Measurements from ENCODE around the gene RPL13A. TPM values are rescaled to one million over a fixed set of nuclear protein-coding genes. Genes with fewer than 3 reads are reported as not detected.
"Not testable (repeated sequence)": the region's sequence is repeated elsewhere in the genome, so short reads cannot be mapped to it uniquely, and the experiment has no call there.

RPL13A gene
- total RNA-seq, 2 experiments from 2014 or later = 2,999 to 8,461 TPM

- Histone ChIP-seq H3K36me3 (ENCODE audit: insufficient read depth, low read length) (peaks cover 40% of the 10 kb centered on the region), H3K4me2 (ENCODE audit: low read length) (no peak overlapping the region), H2AFZ (ENCODE audit: low read length) (no peak overlapping the region), H3K27ac (ENCODE audit: low read depth, low read length, poor library complexity, severe bottlenecking) (no peak overlapping the region), H3K4me1 (ENCODE audit: insufficient read depth, low read length, poor library complexity, severe bottlenecking) (peaks cover 13% of the 10 kb centered on the region), H4K20me1 (ENCODE audit: insufficient read depth, low read length) (no peaks in the 10 kb centered on the region), H3K9me2 (ENCODE audit: insufficient read depth, low read length) (no peaks in the 10 kb centered on the region), H3K9me3 (ENCODE audit: low read length) (no peaks in the 10 kb centered on the region), H3K4me3 (ENCODE audit: low read depth, low read length, poor library complexity, severe bottlenecking) (no peak overlapping the region), H3K79me2 (ENCODE audit: insufficient read depth, low read depth, low read length) (peaks cover 21% of the 10 kb centered on the region)
- intact Hi-C loops (cut with micrococcal nuclease; ENCODE audit: unreplicated experiment) = no loop called here
- no peak for TF ChIP-seq EZH2phosphoT487 (IDR thresholded peaks at IDR 0.05; ENCODE audit: borderline replicate concordance, low read depth, low read length)
- TF ChIP-seq, protein P1, sequence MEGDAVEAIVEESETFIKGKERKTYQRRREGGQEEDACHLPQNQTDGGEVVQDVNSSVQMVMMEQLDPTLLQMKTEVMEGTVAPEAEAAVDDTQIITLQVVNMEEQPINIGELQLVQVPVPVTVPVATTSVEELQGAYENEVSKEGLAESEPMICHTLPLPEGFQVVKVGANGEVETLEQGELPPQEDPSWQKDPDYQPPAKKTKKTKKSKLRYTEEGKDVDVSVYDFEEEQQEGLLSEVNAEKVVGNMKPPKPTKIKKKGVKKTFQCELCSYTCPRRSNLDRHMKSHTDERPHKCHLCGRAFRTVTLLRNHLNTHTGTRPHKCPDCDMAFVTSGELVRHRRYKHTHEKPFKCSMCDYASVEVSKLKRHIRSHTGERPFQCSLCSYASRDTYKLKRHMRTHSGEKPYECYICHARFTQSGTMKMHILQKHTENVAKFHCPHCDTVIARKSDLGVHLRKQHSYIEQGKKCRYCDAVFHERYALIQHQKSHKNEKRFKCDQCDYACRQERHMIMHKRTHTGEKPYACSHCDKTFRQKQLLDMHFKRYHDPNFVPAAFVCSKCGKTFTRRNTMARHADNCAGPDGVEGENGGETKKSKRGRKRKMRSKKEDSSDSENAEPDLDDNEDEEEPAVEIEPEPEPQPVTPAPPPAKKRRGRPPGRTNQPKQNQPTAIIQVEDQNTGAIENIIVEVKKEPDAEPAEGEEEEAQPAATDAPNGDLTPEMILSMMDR (conservative IDR thresholded peaks at IDR 0.05; ENCODE audit: low read length) = no peak
- POLR2A ChIA-PET = no interaction called here
- DNase-seq (ENCODE audit: low spot score) = no peak
- CTCF ChIA-PET (ENCODE audit: unreplicated experiment) = no interaction called here
- no TSS peak for BruUV-seq (replicated peaks)
These were observed 28.9 kb upstream of the RPL13A start for GRCh38 chr19:49458567-49458903.

GRCh38 chr19:49459388-49459787 lies 28.0 kb upstream of the RPL13A start:
- Histone ChIP-seq H3K27ac (ENCODE audit: low read depth, low read length, poor library complexity, severe bottlenecking) (no peak overlapping the region), H3K36me3 (ENCODE audit: insufficient read depth, low read length) (peaks cover 44% of the 10 kb centered on the region), H2AFZ (ENCODE audit: low read length) (no peak overlapping the region), H4K20me1 (ENCODE audit: insufficient read depth, low read length) (no peaks in the 10 kb centered on the region), H3K4me1 (ENCODE audit: insufficient read depth, low read length, poor library complexity, severe bottlenecking) (peaks cover 8% of the 10 kb centered on the region), H3K4me2 (ENCODE audit: low read length) (no peak overlapping the region), H3K9me2 (ENCODE audit: insufficient read depth, low read length) (no peaks in the 10 kb centered on the region), H3K79me2 (ENCODE audit: insufficient read depth, low read depth, low read length) (peaks cover 12% of the 10 kb centered on the region; the same call in 1 of the 2 replicates), H3K9me3 (ENCODE audit: low read length) (no peaks in the 10 kb centered on the region), H3K4me3 (ENCODE audit: low read depth, low read length, poor library complexity, severe bottlenecking) (no peak overlapping the region)
- no peak for DNase-seq (ENCODE audit: low spot score)
- CTCF ChIA-PET (ENCODE audit: unreplicated experiment) = no interaction called here
- TF ChIP-seq EZH2phosphoT487 (IDR thresholded peaks at IDR 0.05; ENCODE audit: borderline replicate concordance, low read depth, low read length) = no peak
- TF ChIP-seq, protein P1 (conservative IDR thresholded peaks at IDR 0.05; ENCODE audit: low read length) = no peak
- intact Hi-C loops (cut with micrococcal nuclease; ENCODE audit: unreplicated experiment) = no loop called here
- POLR2A ChIA-PET = no interaction called here
- BruUV-seq (replicated peaks) = no TSS peak

- POLR2A ChIA-PET = interaction anchor here (0.6 to 0.7 kb wide), 2 partner anchors 9 to 167 kb away, joined by 3 to 4 read pairs; partner anchors contain the start of gene PIH1D1
- H3K36me3 ChIP-seq (ENCODE audit: insufficient read depth, low read length) = peaks cover 56% of the 10 kb centered on the region
- not testable (repeated sequence) for BruUV-seq (replicated peaks)
These were observed 26.3 kb upstream of the RPL13A start for GRCh38 chr19:49461130-49461529.

More at GRCh38 chr19:49461130-49461529, 26.3 kb upstream of the RPL13A start:
- DNase-seq (ENCODE audit: low spot score); H4K20me1 ChIP-seq (ENCODE audit: insufficient read depth, low read length); intact Hi-C loops (cut with micrococcal nuclease; ENCODE audit: unreplicated experiment); CTCF ChIA-PET (ENCODE audit: unreplicated experiment); H3K4me1 ChIP-seq (ENCODE audit: insufficient read depth, low read length, poor library complexity, severe bottlenecking); H3K27ac ChIP-seq (ENCODE audit: low read depth, low read length, poor library complexity, severe bottlenecking); H3K4me3 ChIP-seq (ENCODE audit: low read depth, low read length, poor library complexity, severe bottlenecking); H3K79me2 ChIP-seq (ENCODE audit: insufficient read depth, low read depth, low read length); H3K9me3 ChIP-seq (ENCODE audit: low read length); H3K9me2 ChIP-seq (ENCODE audit: insufficient read depth, low read length); H2AFZ ChIP-seq (ENCODE audit: low read length); H3K4me2 ChIP-seq (ENCODE audit: low read length): not testable (repeated sequence)
